ACHN (cell line): Measurements from ENCODE around the gene NRG3.
"Not testable (repeated sequence)": the region's sequence is repeated elsewhere in the genome, so short reads cannot be mapped to it uniquely, and the experiment has no call there.

Experiments
- DNase-seq: peaks from one replicate; pipeline ENCODE4 v3.0.0-alpha.2; 2015
- in situ Hi-C: cut with HindIII; loops from 2 replicates; pipeline ENCODE4 v1.10.0; 2017; ENCODE audit warnings: low sequenced_read_pairs, low pct_ligation_motif_present, low pct_unique_long_range_greater_than_20kb

Gene NRG3

DNA sequence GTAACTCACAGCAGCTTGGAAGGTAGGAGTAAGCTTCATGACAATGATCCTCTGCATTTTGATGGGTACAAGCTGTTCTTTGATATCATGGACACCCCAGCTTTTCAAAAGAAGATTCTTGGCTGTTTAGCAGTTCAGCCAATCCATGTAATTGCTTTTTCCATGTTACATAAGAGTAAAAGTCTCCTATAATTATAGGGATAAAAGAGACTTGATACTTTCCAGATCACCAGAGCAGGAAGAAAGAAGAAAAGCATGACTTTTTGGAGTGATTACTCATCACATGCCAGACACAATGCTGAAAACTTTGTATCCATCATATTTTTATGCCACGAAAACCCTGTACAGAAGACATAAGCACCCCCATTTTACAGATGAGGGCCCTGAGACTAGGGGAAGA, 1049.7 kb downstream of the NRG3 start:
- no peak for DNase-seq
- in situ Hi-C loops: no loop called here

DNA sequence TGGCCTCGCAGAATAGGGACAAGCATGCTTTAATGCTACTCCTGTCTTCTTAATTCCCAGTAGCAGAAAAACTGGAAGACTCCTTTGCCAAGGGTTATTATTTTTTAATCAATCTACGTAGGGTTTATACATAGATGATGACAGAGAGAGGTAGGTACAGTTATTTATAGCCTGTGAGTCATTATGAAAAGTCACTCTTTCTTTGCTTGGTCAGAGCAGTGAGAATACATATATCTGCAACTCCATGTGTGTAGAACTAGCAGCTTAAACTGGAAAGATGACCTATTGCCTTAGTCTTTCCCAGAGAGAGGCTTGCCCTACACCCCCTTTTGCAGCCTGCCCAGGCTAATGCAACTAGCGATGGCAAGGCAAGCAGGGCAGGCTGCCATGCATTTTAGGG, 1050.6 kb downstream of the NRG3 start:
- in situ Hi-C loops: no loop called here
- DNase-seq: no peak

DNA sequence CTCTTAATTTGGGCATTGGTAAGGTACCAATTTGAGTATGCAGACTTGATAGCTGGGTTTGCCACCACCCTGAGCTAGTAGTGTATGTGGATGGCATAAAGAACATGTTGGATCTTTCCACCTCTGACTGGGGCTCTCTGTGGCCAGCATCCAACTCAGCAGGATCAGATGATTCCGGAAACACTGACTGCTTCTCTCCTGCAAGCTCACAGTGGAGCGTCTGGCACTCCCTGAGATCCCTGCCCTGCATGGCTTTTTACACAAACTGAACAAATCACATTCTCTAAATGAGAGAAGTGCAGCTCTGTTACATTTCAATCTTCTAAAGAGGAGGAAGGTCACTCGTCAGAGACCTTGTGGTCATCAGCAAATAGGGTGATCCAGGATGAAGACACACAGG, 1057.5 kb downstream of the NRG3 start:
- DNase-seq: no peak
- in situ Hi-C loops: no loop called here

DNA sequence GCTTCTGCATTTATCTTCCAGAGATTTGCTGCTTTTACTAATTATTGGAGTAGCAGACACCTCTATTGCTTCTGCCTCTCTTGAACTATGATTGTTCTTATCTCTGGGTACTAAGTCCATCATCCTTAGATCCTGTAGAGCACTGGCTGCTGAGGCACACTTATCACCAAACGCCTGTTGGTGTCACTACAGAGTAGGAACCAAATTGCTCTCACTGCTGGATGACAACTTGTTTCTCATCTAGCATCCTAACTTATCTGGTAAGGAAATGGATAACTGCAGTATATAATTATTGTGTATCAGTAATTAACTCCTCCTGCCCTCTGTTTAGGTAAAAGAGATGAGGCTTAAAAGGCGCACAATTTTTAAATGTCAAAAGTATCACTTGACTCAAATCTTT, 1059.4 kb downstream of the NRG3 start:
- DNase-seq: peak; percentile 21
- in situ Hi-C loops: no loop called here

DNA sequence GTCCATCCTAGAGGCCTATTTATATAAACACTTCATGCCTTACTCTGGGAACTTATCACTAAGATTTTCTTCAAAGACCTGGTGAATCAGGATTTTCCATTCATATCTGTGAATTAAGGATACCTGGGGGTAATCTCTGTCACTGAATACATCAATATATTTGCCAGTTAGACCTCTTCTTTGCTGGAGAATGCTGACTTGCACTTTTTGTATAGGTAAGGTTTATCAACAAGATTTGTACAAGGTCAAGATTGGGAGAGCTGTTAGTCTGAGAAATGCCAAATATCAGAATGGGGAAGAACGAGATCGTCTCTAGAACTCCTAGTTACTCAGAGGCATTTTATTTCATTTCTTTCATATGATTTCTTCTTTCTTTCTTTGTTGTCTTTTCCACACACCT, 1060.0 kb downstream of the NRG3 start:
- in situ Hi-C loops: no loop called here
- no peak for DNase-seq

DNA sequence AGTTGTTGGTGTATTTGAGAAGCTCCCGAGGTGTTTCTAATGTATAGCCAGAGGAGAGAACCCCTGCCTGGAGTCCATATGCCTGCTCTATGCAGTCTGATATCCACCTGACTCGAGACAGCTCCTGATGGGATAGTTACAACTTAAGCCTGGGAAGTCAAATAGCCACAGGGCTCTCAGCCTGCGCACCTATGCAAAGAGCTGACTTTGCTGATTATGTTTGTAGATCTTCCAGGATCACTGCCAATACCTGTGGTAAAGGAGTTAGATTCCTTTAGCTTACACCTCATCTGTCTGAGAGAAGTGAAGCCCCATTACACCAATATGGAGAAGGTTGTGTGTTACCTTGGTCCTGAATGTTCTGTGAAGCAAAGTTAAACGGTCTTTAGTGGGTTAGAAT, 1063.3 kb downstream of the NRG3 start:
- in situ Hi-C loops: no loop called here
- DNase-seq: no peak

DNA sequence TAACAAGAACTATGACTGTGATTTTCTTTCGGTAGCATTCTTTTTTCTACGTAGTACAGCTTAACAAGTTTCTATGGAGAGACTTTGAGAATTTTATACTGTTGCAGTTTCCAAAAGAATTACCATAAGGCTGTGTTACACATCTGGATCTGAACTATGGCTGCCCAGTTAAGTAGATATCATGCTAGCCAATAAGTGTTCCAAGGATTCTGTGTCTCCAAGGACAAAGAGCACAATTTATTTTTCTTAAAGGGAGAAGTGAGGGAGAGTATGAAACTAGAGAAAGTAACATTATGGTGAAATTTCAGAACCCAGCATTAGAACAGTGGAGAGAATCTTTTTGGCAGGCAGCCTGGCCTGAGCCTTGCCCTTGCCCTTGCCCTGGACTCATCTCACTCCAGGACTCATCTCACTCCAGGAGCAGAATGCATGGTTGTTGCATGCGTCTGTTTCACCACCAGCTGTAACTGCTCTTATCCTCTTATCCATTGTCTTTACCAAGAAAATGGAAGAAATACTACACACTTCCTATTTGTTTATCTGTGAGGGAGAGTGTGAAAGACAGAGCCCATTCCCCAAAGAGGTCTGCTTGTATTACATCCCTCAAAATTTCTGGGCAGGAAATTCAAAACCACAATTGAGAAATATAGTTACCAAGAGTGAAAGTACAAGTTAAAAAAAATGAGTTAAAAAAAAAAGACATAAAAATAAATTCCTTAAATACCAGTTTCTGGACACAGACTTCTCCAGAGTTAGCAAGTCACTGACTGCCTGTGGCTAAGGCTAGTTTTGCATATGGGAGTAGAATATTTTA, 1067.5 kb downstream of the NRG3 start:
- in situ Hi-C loops: no loop called here
- DNase-seq: no peak

DNA sequence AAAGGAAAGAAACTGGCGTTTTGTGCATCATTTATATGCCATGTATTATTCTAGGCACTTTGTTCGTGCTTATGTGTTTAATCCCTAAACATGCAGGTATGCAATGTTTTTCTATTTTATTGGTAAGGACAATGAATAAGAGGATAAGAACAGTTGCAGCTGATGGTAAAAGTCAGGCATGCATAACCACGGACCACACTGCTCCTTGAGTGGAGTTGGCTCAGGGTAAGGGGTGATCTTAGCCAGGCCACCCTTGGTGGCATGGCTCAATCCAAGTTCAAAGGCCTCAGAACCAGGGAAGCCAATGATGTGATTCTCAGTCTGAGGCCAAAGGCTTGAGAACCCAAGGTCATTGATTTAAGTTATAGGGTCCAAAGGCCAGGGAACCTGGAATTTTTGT, 1068.1 kb downstream of the NRG3 start:
- DNase-seq: no peak
- in situ Hi-C loops: no loop called here

DNA sequence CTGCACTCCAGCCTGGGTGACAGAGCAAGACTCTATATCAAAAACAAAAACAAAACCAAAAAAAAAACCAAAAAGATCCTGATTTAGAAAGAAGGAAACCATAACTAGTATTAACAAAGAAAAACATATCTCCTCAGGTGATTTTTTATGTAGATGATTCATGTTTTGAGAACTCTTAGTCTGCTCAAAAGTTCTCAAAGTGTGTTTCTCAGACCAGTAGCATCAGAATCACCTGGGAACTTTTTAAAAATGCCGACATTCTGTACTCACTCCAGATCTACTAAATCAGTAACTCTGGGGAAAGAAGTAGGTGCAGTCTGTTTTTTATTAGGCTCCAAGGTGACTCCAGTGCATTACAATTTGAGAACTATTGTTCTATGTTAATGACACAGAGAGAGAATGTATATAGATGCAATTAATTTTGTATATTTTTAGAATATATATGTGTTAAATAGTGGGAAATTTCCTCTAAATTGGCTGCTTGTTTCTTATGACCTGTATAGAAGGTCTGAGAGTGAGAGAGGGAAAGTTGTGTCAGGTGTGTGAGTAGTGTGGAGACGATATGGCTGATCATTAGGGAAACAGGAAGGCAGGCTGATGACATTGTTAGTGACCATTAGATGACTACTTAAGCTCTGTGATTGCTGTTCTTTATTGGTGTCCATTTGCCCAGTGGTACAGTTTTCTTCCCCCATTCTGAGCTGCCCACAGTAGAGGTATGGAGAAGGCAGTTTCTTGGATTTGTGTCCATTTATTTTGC, 1075.0 kb downstream of the NRG3 start:
- DNase-seq: no peak
- in situ Hi-C loops: no loop called here

DNA sequence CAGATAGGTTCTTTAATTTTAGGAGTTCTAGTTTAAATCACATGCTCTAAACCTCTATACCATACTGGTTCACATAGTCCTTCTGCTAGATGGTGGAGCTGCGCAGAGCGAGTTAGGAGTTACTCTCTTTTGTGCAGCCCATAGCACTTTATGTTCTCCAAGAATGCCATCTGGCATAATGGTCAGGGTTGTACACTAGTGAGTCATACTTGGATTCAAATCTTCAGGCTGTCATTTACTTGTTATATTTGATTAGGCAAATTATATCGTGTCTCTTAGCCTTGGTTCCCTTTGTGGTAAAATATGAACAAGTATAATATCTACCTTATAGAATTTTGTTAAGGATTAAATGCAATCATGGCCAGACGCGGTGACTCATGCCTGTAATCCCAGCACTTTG, 1078.3 kb downstream of the NRG3 start:
- in situ Hi-C loops: no loop called here

DNA sequence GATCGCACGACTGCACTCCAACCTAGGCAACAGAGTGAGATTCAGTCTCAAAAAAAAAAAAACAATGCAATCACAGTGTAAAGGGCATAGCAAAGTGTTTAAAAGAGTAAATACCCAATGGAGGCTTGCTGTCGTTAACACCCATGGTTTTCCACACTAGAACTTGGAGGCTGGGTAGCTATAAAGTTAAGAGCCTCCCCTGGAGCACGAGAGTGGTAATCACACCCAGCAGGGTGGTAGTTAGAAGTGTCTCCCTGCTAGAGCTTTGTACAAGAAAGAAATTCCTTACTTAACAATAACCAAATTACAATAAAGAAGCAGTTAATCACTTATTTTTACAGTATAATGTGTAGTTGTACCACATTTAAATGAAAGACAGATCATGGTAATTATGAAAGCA, 1078.9 kb downstream of the NRG3 start:
- no peak for DNase-seq
- in situ Hi-C loops: no loop called here

More for the DNA sequence above, 1078.3 kb downstream of the NRG3 start:
- no peak for DNase-seq

DNA sequence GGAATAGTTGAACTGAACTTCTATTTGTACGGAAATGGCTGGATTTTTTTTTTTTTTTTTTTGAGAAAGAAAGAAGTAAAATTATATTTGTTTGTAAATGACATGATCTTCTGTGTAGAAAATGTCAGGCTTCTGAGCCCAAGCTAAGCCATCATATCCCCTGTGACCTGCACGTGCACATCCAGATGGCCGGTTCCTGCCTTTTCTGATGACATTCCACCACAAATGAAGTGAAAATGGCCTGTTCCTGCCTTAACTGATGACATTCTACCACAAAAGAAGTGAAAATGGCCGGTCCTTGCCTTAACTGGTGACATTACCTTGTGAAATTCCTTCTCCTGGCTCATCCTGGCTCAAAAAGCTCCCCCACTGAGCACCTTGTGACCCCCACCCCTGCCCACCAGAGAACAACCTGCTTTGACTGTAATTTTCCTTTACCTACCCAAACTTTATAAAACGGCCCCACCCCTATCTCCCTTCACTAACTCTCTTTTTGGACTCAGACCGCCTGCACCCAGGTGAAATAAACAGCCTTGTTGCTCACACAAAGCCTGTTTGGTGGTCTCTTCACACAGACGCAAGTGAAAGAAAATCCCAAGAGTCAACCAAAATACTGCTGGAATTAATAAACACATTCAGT, 1085.5 kb downstream of the NRG3 start:
- not testable (repeated sequence) for DNase-seq

DNA sequence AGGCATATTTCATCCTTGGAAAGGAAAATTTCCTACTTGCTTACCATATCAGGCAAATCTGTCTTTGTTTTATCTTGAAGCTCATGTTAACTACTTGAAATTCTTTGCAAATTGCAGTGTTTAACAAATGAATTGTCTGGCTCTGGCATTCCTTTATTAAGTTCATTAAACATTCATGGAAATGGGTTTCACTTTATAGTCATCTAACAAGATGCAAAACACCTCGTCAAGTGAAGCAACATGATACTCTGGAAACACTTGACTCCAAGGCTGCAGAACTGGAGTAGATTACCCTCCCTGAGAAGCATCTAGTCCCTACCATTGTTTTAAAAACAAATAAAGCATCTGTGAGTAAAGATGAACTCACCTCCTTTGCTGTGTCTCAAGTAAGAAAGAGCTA, 1086.9 kb downstream of the NRG3 start:
- no peak for DNase-seq
- in situ Hi-C loops: no loop called here

More for the DNA sequence above, 1085.5 kb downstream of the NRG3 start:
- in situ Hi-C loops: not testable (repeated sequence)

DNA sequence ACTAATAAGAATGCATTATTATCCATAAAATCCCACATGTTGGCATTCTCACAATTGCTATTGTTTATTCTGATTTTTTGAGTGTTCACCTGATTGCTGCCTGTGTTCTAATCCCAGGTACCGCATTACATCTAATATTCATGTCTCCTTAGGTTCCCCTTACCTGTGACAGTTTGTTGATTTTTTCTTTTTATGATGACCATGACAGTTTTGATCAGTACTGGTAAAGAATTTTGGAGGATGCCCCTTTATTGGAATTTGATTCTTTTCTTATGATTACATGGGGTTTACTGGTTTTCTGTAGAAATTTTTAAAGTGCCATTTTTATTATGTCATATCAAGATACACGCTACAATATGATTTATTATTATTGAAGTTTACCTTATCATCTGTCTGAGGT, 1091.1 kb downstream of the NRG3 start:
- no peak for DNase-seq
- in situ Hi-C loops: no loop called here

DNA sequence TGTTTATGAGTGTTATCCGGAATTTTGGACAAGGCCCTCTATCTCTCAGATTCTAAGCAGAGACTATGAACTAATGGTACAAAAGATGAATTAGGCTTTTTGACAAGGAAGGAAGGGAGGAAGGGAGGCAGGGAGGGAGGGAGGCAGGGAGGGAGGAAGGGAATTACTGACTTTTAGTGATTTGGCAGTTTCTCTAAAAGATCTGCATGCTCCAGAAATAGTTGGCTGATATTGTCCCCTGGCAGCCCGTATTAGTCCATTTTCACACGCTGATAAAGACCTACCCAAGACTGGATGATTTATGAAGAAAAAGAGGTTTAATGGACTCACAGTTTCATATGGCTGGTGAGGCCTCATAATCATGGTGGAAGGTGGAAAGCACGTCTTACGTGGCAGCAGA, 1093.5 kb downstream of the NRG3 start:
- in situ Hi-C loops: no loop called here

DNA sequence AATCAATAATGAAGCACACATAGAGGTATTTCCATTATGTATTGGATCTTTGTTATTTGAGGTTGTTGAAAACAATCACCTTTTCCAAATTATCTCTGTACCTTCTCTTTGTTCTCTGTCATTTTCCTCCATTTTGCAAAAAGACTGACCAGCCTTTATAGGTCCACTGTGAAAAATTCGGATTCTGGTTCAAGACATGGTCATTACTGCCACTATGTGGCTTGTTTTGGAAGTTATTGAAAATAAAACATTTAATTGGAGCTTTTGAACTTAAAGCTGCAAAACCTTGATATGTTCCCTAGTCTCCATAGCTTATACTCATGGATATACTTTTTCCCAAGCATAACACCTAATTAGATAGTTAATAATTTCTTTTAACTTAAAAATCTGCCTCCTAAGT, 1094.4 kb downstream of the NRG3 start:
- in situ Hi-C loops: no loop called here
- peak; percentile 38 for DNase-seq

More for the DNA sequence above, 1093.5 kb downstream of the NRG3 start:
- no peak for DNase-seq

DNA sequence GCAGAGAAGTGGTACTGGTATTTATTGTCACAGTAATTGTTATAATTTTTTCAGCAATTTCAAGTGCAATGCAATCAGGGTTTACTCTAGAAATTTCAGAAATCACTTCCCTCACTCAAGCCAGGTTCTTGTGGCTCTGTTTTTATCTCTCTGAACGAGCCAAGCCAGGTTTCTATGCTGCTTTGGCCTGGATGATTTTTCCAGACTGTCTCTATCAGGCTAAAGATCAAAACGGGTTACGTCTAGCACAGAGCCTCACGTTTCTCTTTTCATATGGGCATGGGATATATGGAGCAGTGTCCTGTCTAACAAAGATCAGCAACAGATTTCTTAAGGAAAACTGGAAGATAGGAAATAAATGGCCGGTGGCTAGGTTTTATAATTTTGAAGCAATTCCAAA, 1105.3 kb downstream of the NRG3 start:
- no peak for DNase-seq
- in situ Hi-C loops: no loop called here

DNA sequence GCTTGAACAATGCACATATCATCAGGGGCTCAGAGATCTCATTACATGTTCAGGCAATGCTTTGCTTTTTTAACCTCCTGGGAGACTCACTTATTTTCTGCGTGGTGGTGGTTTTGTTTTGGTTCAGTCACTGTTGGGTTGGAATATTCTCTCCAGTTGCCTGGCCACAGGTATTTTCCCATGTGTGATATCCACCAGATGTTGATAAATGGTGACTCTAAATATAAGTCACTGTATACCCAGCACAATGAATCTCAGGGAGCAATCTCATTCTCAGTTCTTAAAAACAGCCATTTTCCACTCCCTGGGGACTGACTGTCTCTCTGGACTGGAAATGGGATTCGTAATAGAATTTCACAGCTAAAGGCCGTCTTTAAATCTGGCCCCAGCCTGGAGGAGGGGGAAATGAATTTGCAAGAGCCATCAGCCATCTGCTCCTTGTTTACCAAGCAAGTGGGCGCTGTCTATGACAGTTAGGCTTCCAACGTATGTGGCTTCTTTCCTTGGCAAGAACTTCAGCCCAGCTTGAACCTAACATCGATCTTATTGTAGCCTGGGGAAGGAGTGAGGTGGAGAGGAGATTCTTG, 1106.2 kb downstream of the NRG3 start:
- no peak for DNase-seq
- in situ Hi-C loops: no loop called here

DNA sequence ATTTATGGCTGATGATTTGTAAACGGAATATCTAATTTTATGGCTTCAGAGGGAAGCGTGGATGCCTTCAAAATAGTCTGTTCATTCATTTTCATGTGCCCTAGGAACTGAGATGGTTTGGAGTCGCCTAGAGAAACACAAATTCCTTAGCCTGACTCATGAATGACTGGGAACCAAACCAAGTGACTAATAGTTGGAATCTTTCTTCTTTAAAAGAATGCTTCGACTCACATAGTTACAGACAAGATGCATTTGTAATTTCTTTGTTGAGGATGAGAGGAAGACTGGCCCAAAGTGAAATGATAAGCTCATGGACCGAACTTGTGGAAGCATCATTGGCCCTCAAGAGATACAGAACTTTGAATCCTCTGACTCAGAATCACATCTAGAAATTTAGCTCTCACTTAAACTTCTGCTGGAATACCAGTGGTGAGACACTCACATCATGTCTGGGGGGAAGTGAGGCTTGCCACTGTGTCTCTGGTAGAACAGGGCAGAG, 1107.2 kb downstream of the NRG3 start:
- peak; percentile 90 for DNase-seq
- in situ Hi-C loops: no loop called here
